HFF-Myc (cell line): Measurements from ENCODE around the gene EML1.
"Not testable (repeated sequence)": the region's sequence is repeated elsewhere in the genome, so short reads cannot be mapped to it uniquely, and the experiment has no call there.

Experiments
- DNase-seq: peaks from one replicate; pipeline ENCODE4 v3.0.0-alpha.2; 2011; ENCODE audit warnings: low read depth; ENCODE audit errors: extremely low read depth
- H3K4me3 ChIP-seq: replicated peaks from 2 replicates; pipeline ENCODE4 v1.5.1; 2011; ENCODE audit warnings: low read depth, mild to moderate bottlenecking, control low read depth, low read length
- CTCF ChIP-seq: IDR thresholded peaks from 2 replicates; pipeline ENCODE4 v1.5.1; 2012; ENCODE audit warnings: mild to moderate bottlenecking, low read depth, low read length, control low read depth; ENCODE audit errors: missing control alignments

The EML1 gene

GRCh38 chr14:99758121-99758821 is 34.9 kb upstream of the EML1 start:
- no peak for TF ChIP-seq CTCF
- no peak overlapping the region for H3K4me3 ChIP-seq
- DNase-seq = peak; percentile 86

GRCh38 chr14:99758872-99759545 is 34.2 kb upstream of the EML1 start:
- H3K4me3 ChIP-seq = no peak overlapping the region
- TF ChIP-seq CTCF = no peak
- DNase-seq = no peak

GRCh38 chr14:99759546-99759925 is 33.7 kb upstream of the EML1 start:
- no peak for TF ChIP-seq CTCF
- no peak for DNase-seq
- no peak overlapping the region for H3K4me3 ChIP-seq

- no peak for DNase-seq
- no peak for TF ChIP-seq CTCF
- H3K4me3 ChIP-seq = no peak overlapping the region
Measured at GRCh38 chr14:99760817-99761216, 32.4 kb upstream of the EML1 start.

DNA sequence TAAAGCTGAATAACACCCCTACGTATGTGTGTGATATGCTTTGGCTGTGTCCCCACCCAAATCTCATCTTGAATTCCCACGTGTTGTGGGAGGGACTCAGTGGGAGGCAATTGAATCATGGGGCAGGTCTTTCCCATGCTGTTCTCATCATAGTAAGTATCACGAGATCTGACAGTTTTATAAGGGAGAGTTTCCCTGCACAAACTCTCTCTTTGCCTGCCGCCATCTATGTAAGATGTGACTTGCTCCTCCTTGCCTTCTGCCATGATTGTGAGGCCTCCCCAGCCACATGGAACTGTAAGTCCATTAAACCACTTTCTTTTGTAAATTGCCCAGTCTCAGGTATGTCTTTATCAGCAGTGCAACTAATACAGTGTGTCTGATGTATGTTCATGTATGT is 30.3 kb upstream of the EML1 start:
- DNase-seq, H3K4me3 ChIP-seq: not testable (repeated sequence)

DNA sequence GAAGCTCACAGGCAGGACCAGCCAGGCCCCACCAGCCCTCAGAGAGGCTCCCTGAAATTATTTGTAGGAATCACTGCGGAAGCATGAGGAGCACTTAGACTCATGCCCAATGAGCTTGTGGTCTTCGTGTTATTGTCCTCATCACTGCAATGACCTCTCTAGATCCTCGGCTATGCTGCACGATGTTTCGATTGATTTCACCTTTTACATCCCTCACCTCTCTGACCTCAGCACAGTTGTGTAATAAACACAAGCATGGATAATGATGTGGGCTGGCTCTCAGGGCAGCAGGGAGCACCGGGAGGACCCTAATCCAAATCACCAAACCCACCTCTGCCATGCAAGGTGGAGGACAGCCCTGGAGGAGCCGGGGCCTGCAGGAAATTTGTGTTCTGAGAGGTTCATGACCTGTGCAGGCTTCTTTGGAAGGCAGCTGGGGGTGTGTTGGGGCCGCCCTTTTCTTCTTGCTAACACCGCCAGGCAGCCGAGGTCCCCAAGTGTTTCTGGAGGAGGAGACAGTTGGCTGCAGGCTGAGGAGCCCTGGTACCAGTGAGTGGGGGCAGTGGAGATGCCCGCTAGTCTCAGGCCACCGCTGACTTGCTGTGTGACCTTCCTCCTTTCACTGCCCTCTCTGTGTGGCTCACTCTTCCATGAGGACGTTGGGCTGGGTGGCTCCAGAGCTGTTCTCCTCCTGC is 29.5 kb upstream of the EML1 start:
- H3K4me3 ChIP-seq = no peak overlapping the region
- TF ChIP-seq CTCF = no peak
- DNase-seq = no peak

- H3K4me3 ChIP-seq = no peak overlapping the region
- TF ChIP-seq CTCF = no peak
- DNase-seq = no peak
Measured at GRCh38 chr14:99764222-99764706, 28.9 kb upstream of the EML1 start.
